Measurements from ENCODE around the gene TSPAN14. TPM values are rescaled to one million over a fixed set of nuclear protein-coding genes. Genes with fewer than 3 reads are reported as not detected.
"Not testable (repeated sequence)": the region's sequence is repeated elsewhere in the genome, so short reads cannot be mapped to it uniquely, and the experiment has no call there.

The TSPAN14 gene
- total RNA-seq, 2 experiments from 2014 or later = 167 to 168 TPM

- no peak for DNase-seq
- Mint-ChIP-seq H3K9me3 (no peaks in the 10 kb centered on the region), H3K27ac (peak overlapping the region; percentile 89), H3K27me3 (no peaks in the 10 kb centered on the region), H3K4me1 (ENCODE audit: low read depth) (peaks cover 58% of the 10 kb centered on the region), H3K4me3 (peak overlapping the region; percentile 51), H3K36me3 (ENCODE audit: low read depth) (peaks cover 4% of the 10 kb centered on the region)
- TF ChIP-seq CTCF (IDR thresholded peaks at IDR 0.05) = no peak
- Histone ChIP-seq H3K36me3 (ENCODE audit: insufficient read depth, low read length) (peaks cover 6% of the 10 kb centered on the region), H3K9me3 (ENCODE audit: control insufficient read depth in 1 of 2, insufficient read depth in 1 of 2, low read length in 2 of 2) (no peaks in the 10 kb centered on the region), H3K4me1 (ENCODE audit: insufficient read depth, low read length) (peaks cover 62% of the 10 kb centered on the region), H3K27me3 (ENCODE audit: control insufficient read depth in 1 of 2, insufficient read depth in 2 of 2, low read length in 2 of 2) (no peaks in the 10 kb centered on the region), H3K27ac (ENCODE audit: low read depth in 1 of 2, low read length in 2 of 2) (no peak overlapping the region), H3K4me3 (ENCODE audit: low read length) (no peak overlapping the region)
- ChIA-PET CTCF (no interaction called here), POLR2A (no interaction called here)
- no peak for ATAC-seq (ENCODE audit: poor library complexity)
- intact Hi-C loops (cut with DNase I, micrococcal nuclease) = no loop called here
Observed at GRCh38 chr10:80532571-80532970, 78.5 kb downstream of the TSPAN14 start.

- POLR2A ChIA-PET; H3K4me3 ChIP-seq (ENCODE audit: low read length); CTCF ChIA-PET; H3K27ac Mint-ChIP-seq; H3K27me3 ChIP-seq (ENCODE audit: control insufficient read depth in 1 of 2, insufficient read depth in 2 of 2, low read length in 2 of 2); H3K36me3 ChIP-seq (ENCODE audit: insufficient read depth, low read length); H3K4me3 Mint-ChIP-seq; intact Hi-C loops (cut with DNase I, micrococcal nuclease); H3K9me3 Mint-ChIP-seq; ATAC-seq (ENCODE audit: poor library complexity); H3K9me3 ChIP-seq (ENCODE audit: control insufficient read depth in 1 of 2, insufficient read depth in 1 of 2, low read length in 2 of 2); H3K36me3 Mint-ChIP-seq (ENCODE audit: low read depth); H3K27me3 Mint-ChIP-seq; H3K27ac ChIP-seq (ENCODE audit: low read depth in 1 of 2, low read length in 2 of 2): not testable (repeated sequence)
- H3K4me1 Mint-ChIP-seq (ENCODE audit: low read depth) = peaks cover 45% of the 10 kb centered on the region
- H3K4me1 ChIP-seq (ENCODE audit: insufficient read depth, low read length) = peaks cover 47% of the 10 kb centered on the region
- DNase-seq = peak in 1 of 14 experiments; percentile 32
Observed at GRCh38 chr10:80534059-80534458, 79.9 kb downstream of the TSPAN14 start.

GRCh38 chr10:80534646-80535045, 80.5 kb downstream of the TSPAN14 start:
- H3K9me3 ChIP-seq (ENCODE audit: control insufficient read depth in 1 of 2, insufficient read depth in 1 of 2, low read length in 2 of 2); H3K27ac Mint-ChIP-seq; H3K36me3 ChIP-seq (ENCODE audit: insufficient read depth, low read length); H3K27me3 ChIP-seq (ENCODE audit: control insufficient read depth in 1 of 2, insufficient read depth in 2 of 2, low read length in 2 of 2); H3K27ac ChIP-seq (ENCODE audit: low read depth in 1 of 2, low read length in 2 of 2); H3K4me3 Mint-ChIP-seq; H3K27me3 Mint-ChIP-seq; intact Hi-C loops (cut with DNase I, micrococcal nuclease); POLR2A ChIA-PET; ATAC-seq (ENCODE audit: poor library complexity); H3K36me3 Mint-ChIP-seq (ENCODE audit: low read depth); CTCF ChIA-PET; H3K4me3 ChIP-seq (ENCODE audit: low read length); H3K9me3 Mint-ChIP-seq: not testable (repeated sequence)
- peaks cover 39% of the 10 kb centered on the region for H3K4me1 Mint-ChIP-seq (ENCODE audit: low read depth)
- peak in 1 of 14 experiments; percentile 23 for DNase-seq
- H3K4me1 ChIP-seq (ENCODE audit: insufficient read depth, low read length) = peaks cover 41% of the 10 kb centered on the region

- peaks cover 4% of the 10 kb centered on the region for H3K36me3 Mint-ChIP-seq (ENCODE audit: low read depth)
- POLR2A ChIA-PET = interaction anchor here (1.0 to 1.7 kb wide), 3 partner anchors 8 to 128 kb away, joined by 4 read pairs; partner anchors contain the start of gene PRXL2A
Observed at GRCh38 chr10:80535671-80536360, 81.7 kb downstream of the TSPAN14 start.

More at GRCh38 chr10:80535671-80536360, 81.7 kb downstream of the TSPAN14 start:
- ATAC-seq (ENCODE audit: poor library complexity) = peak; percentile 86
- peak; percentile 52 to 91 (median 74) for DNase-seq
- CTCF ChIA-PET = interaction anchor here (0.7 to 1.2 kb wide), 4 partner anchors 9 to 158 kb away, joined by 3 to 4 read pairs (median 3); no protein-coding TSS in a partner anchor
- Histone ChIP-seq H3K36me3 (ENCODE audit: insufficient read depth, low read length) (no peaks in the 10 kb centered on the region), H3K9me3 (ENCODE audit: control insufficient read depth in 1 of 2, insufficient read depth in 1 of 2, low read length in 2 of 2) (no peaks in the 10 kb centered on the region), H3K27me3 (ENCODE audit: control insufficient read depth in 1 of 2, insufficient read depth in 2 of 2, low read length in 2 of 2) (no peaks in the 10 kb centered on the region), H3K4me3 (ENCODE audit: low read length) (peak overlapping the region; percentile 73), H3K4me1 (ENCODE audit: insufficient read depth, low read length) (peaks cover 32% of the 10 kb centered on the region), H3K27ac (ENCODE audit: low read depth in 1 of 2, low read length in 2 of 2) (peak overlapping the region; percentile 73 to 91)
- H3K27ac Mint-ChIP-seq = peak overlapping the region; percentile 99
- H3K4me1 Mint-ChIP-seq (ENCODE audit: low read depth) = peaks cover 27% of the 10 kb centered on the region
- no peaks in the 10 kb centered on the region for H3K27me3 Mint-ChIP-seq
- TF ChIP-seq CTCF (IDR thresholded peaks at IDR 0.05) = peak; percentile 58
- H3K9me3 Mint-ChIP-seq = no peaks in the 10 kb centered on the region
- H3K4me3 Mint-ChIP-seq = peak overlapping the region; percentile 89
- intact Hi-C loops (cut with DNase I, micrococcal nuclease) = loop anchor here in 1 of 2 experiments (2.0 kb wide), 1 partner anchor 47 kb away; no protein-coding TSS in a partner anchor
